HepG2 (cell line): Measurements from ENCODE around the gene RASSF4. TPM values are rescaled to one million over a fixed set of nuclear protein-coding genes. Genes with fewer than 3 reads are reported as not detected.
A peak's percentile ranks its signal among the peaks of the same experiment; 100 is the strongest.

Experiments used
- BRCA1 ChIP-seq: sonication (generic); formaldehyde crosslinking; IDR thresholded peaks from 2 replicates; pipeline ENCODE4 v1.4.0; 2020; ENCODE audit warnings: missing genetic modification reagents
- HNRNPL ChIP-seq: fragments of 200-400 bp; formaldehyde crosslinking; IDR thresholded peaks from 2 replicates; pipeline ENCODE4 v1.6.1; 2017; ENCODE audit warnings: mild to moderate bottlenecking, low read depth, low read length
- KAT7 ChIP-seq: IDR thresholded peaks from 2 replicates; pipeline ENCODE4 v1.6.1; 2018; ENCODE audit warnings: borderline replicate concordance, missing compliant biosample characterization
- MAZ ChIP-seq, 2 experiments: sonication (generic) in 1 of 2; formaldehyde crosslinking in 1 of 2; IDR thresholded peaks; 2 replicates each; pipeline versions ENCODE4 v1.5.0 to v1.6.1; 2012 to 2020; ENCODE audit warnings: low read depth in 2 of 2, mild to moderate bottlenecking in 2 of 2, borderline replicate concordance in 1 of 2, improper control_type of control experiment in 1 of 2, low read length in 1 of 2, missing genetic modification reagents in 1 of 2, moderate library complexity in 1 of 2
- MBD4 ChIP-seq: IDR thresholded peaks from 2 replicates; pipeline ENCODE4 v1.6.1; 2012; ENCODE audit warnings: low read length, inconsistent platforms, borderline replicate concordance
- NR2F2 ChIP-seq: IDR thresholded peaks from 2 replicates; pipeline ENCODE4 v1.6.1; 2012; ENCODE audit warnings: low read depth, inconsistent platforms, borderline replicate concordance
- PRDM15 ChIP-seq: sonication (generic); formaldehyde crosslinking; IDR thresholded peaks from 2 replicates; pipeline ENCODE4 v1.4.0; 2020; ENCODE audit warnings: missing genetic modification reagents
- RARA ChIP-seq: IDR thresholded peaks from 2 replicates; pipeline ENCODE4 v1.6.1; 2016; ENCODE audit warnings: missing genetic modification reagents, missing compliant biosample characterization
- RXRA ChIP-seq: sonication (generic); formaldehyde crosslinking; IDR thresholded peaks from 2 replicates; pipeline ENCODE4 v1.5.1; 2020; ENCODE audit warnings: missing genetic modification reagents
- SMC3 ChIP-seq: IDR thresholded peaks from 2 replicates; pipeline ENCODE4 v1.6.1; 2011; ENCODE audit warnings: low read length, improper control_type of control experiment
- SOX13 ChIP-seq, 3 experiments: fragments of 450-650 bp in 1 of 3; sonication (generic) in 1 of 3; formaldehyde crosslinking in 1 of 3; IDR thresholded peaks in 2 of 3; conservative IDR thresholded peaks in 1 of 3; 2 replicates each; pipeline versions ENCODE4 v1.5.0 to v1.6.1; 2016 to 2020; ENCODE audit warnings: antibody characterized with exemption in 1 of 3, mild to moderate bottlenecking in 1 of 3, missing compliant biosample characterization in 1 of 3, missing genetic modification reagents in 1 of 3, moderate library complexity in 1 of 3
- SOX6 ChIP-seq, 2 experiments: fragments of 450-650 bp in 1 of 2; sonication (generic) in 1 of 2; formaldehyde crosslinking in 1 of 2; IDR thresholded peaks; 2 replicates each; pipeline versions ENCODE4 v1.4.0 to v1.6.1; 2017 to 2020; ENCODE audit warnings: antibody characterized with exemption in 1 of 2, mild to moderate bottlenecking in 1 of 2, missing genetic modification reagents in 1 of 2
- SRSF4 ChIP-seq: fragments of 200-400 bp; formaldehyde crosslinking; IDR thresholded peaks from one replicate; pipeline ENCODE4 v1.6.1; 2018; ENCODE audit warnings: mild to moderate bottlenecking, low read depth, low read length, moderate library complexity; ENCODE audit not compliant: poor library complexity, severe bottlenecking
- TBP ChIP-seq: sonication (generic); formaldehyde crosslinking; IDR thresholded peaks from 2 replicates; pipeline ENCODE4 v1.5.0; 2020; ENCODE audit warnings: missing genetic modification reagents
- TCF7L2 ChIP-seq: IDR thresholded peaks from 2 replicates; pipeline ENCODE4 v1.6.1; 2011; ENCODE audit warnings: mild to moderate bottlenecking, low read depth, low read length, moderate library complexity
- TSC22D2 ChIP-seq: sonication (generic); formaldehyde crosslinking; IDR thresholded peaks from 2 replicates; pipeline ENCODE4 v1.5.1; 2020; ENCODE audit warnings: missing genetic modification reagents, mild to moderate bottlenecking, borderline replicate concordance
- ZNF30 ChIP-seq: sonication (generic); formaldehyde crosslinking; IDR thresholded peaks from 2 replicates; pipeline ENCODE4 v1.5.0; 2020; ENCODE audit warnings: mild to moderate bottlenecking, missing genetic modification reagents
- ZNF383 ChIP-seq: sonication (generic); formaldehyde crosslinking; IDR thresholded peaks from 2 replicates; pipeline ENCODE4 v1.4.0; 2020; ENCODE audit warnings: missing genetic modification reagents, mild to moderate bottlenecking, borderline replicate concordance
- ZNF513 ChIP-seq: sonication (generic); formaldehyde crosslinking; conservative IDR thresholded peaks from 2 replicates; pipeline ENCODE4 v1.5.0; 2020; ENCODE audit warnings: missing genetic modification reagents
- ZNF546 ChIP-seq: sonication (generic); formaldehyde crosslinking; conservative IDR thresholded peaks from 2 replicates; pipeline ENCODE4 v1.8.1; 2023; ENCODE audit warnings: mild to moderate bottlenecking, missing genetic modification reagents
- ZNF580 ChIP-seq: IDR thresholded peaks from 2 replicates; pipeline ENCODE4 v1.6.1; 2016; ENCODE audit warnings: low read depth, borderline replicate concordance
- ZNF652 ChIP-seq: IDR thresholded peaks from 2 replicates; pipeline ENCODE4 v1.6.1; 2016; ENCODE audit warnings: low read depth, borderline replicate concordance
- polyA plus RNA-seq, 8 experiments: library from polyadenylated mRNA; depleted of rRNA in 3 of 8; stranded (reverse) in 7 of 8; unstranded in 1 of 8; fragments of >200 nt; fragmentation: Illumina TruSeq in 4 of 8; extraction: Trizol in 4 of 8; gene quantifications; 2 replicates each; pipeline versions ENCODE4 v1.2.1 to v1.2.3, GENCODE V29; 2011 to 2016; ENCODE audit warnings: low read depth in 4 of 8, missing spikeins in 1 of 8, mixed read lengths in 1 of 8; ENCODE audit not compliant: insufficient read depth in 1 of 8
- total RNA-seq, 5 experiments: library from RNA; depleted of rRNA; stranded (reverse); fragments of >200 nt; fragmentation: Illumina TruSeq; extraction: Trizol; gene quantifications; 2 replicates each; pipeline ENCODE4 v1.2.3, GENCODE V29; 2016; ENCODE audit warnings: low read depth in 1 of 5

Gene RASSF4
- total and polyA plus RNA-seq, 2 of the 13 experiments (the other 11 are each of a cell fraction or from before 2014, with no cell fraction given): 34.0 to 51.7 TPM

GRCh38 chr10:44932517-44933450, 26.8 kb upstream of the RASSF4 start (continued):
- no peak for TF ChIP-seq SRSF4
- TF ChIP-seq NR2F2: peak; percentile 20; the same call in 1 of the 2 replicates
- TF ChIP-seq TSC22D2 (CRISPR knock-in tag): no peak
- TF ChIP-seq ZNF580 (CRISPR knock-in tag): peak; percentile 29; the same call in 1 of the 2 replicates
- peak; percentile 49; the same call in 1 of the 2 replicates for TF ChIP-seq ZNF652 (CRISPR knock-in tag)
- TF ChIP-seq ZNF30: no peak
- peak; percentile 53; the same call in 1 of the 2 replicates for TF ChIP-seq ZNF546 (CRISPR knock-in tag)
- 0 out of 2 replicates have a peak, but pooled peaks have one; percentile 75 for TF ChIP-seq ZNF513 (CRISPR knock-in tag)
- TF ChIP-seq HNRNPL: 0 out of 2 replicates have a peak, but pooled peaks have one; percentile 38
- TF ChIP-seq MAZ (IDR thresholded peaks at IDR 0.05; ENCODE audit: borderline replicate concordance, low read depth, low read length): no peak
- peak; percentile 66 for TF ChIP-seq MAZ (CRISPR knock-in tag; IDR thresholded peaks at IDR 0.05; ENCODE audit: low read depth)
- TF ChIP-seq RXRA (CRISPR knock-in tag): peak; percentile 61; the same call in 1 of the 2 replicates
- TF ChIP-seq RARA: 0 out of 2 replicates have a peak, but pooled peaks have one; percentile 15
- no peak for TF ChIP-seq TBP (CRISPR knock-in tag)
- no peak for TF ChIP-seq MBD4
- no peak for TF ChIP-seq SOX13 (IDR thresholded peaks at IDR 0.05)
- peak in 1 of 2 experiments; percentile 16; a peak in 1 of 4 replicates for TF ChIP-seq SOX13 (CRISPR knock-in tag; conservative IDR thresholded peaks at IDR 0.05 in 1 of 2, IDR thresholded peaks at IDR 0.05 in 1 of 2)
- TF ChIP-seq TCF7L2: no peak
- TF ChIP-seq PRDM15: no peak
- 0 out of 2 replicates have a peak, but pooled peaks have one; percentile 52 for TF ChIP-seq KAT7
- no peak for TF ChIP-seq BRCA1 (CRISPR knock-in tag)
- TF ChIP-seq SMC3: peak; percentile 93
- no peak for TF ChIP-seq SOX6 (IDR thresholded peaks at IDR 0.05)
- peak; percentile 47; the same call in 1 of the 2 replicates for TF ChIP-seq SOX6 (CRISPR knock-in tag; IDR thresholded peaks at IDR 0.05)
- no peak for TF ChIP-seq ZNF383
